BJ (cell line): ENCODE results near the gene PRG2. TPM values are rescaled to one million over a fixed set of nuclear protein-coding genes. Genes with fewer than 3 reads are reported as not detected.
"Not testable (repeated sequence)": the region's sequence is repeated elsewhere in the genome, so short reads cannot be mapped to it uniquely, and the experiment has no call there.

Experiments used
- CTCF ChIA-PET: fragments of 350-600 bp; formaldehyde crosslinking; extraction: SDS; loops from one replicate; lab custom pipeline; 2021; ENCODE audit warnings: antibody characterized with exemption, inconsistent platforms; lab: Yijun Ruan, JAX
- POLR2A ChIA-PET: fragments of 300-600 bp; sonication (Branson Sonifier 250); formaldehyde crosslinking; extraction: SDS; loops from one replicate; lab custom pipeline; 2021; ENCODE audit warnings: antibody characterized with exemption; lab: Charles Lee
- DNase-seq: peaks from one replicate; pipeline ENCODE4 v3.0.0-alpha.2; 2011; ENCODE audit warnings: low read depth
- H3K27me3 ChIP-seq: 2 replicates; pipeline ENCODE4 v1.6.0; 2011; ENCODE audit warnings: low read length; ENCODE audit not compliant: control insufficient read depth, insufficient read depth
- H3K36me3 ChIP-seq: 2 replicates; pipeline ENCODE4 v1.5.1; 2011; ENCODE audit warnings: low read length; ENCODE audit not compliant: control insufficient read depth, insufficient read depth
- H3K4me3 ChIP-seq: 2 replicates; pipeline ENCODE4 v1.5.1; 2011; ENCODE audit warnings: low read depth, mild to moderate bottlenecking, control low read depth, low read length
- CTCF ChIP-seq: IDR thresholded peaks from 2 replicates; pipeline ENCODE4 v1.5.1; 2011; ENCODE audit warnings: low read depth, mild to moderate bottlenecking, control low read depth, inconsistent platforms, low read length, moderate library complexity; ENCODE audit not compliant: insufficient read depth
- polyA plus RNA-seq: library from polyadenylated mRNA; depleted of rRNA; stranded (reverse); fragments of >200 nt; gene quantifications from 2 replicates; pipeline ENCODE4 v1.2.3, GENCODE V29; 2011; rRNA removed

PRG2 gene
- polyA plus RNA-seq, 1 experiment = not detected

- ChIA-PET POLR2A (no interaction called here), CTCF (interaction anchor here (1.2 to 2.3 kb wide), 2 partner anchors 11 to 120 kb away, joined by 3 to 8 read pairs; no protein-coding TSS in a partner anchor)
- DNase-seq = no peak
- TF ChIP-seq CTCF = no peak
- no peak within 1 kb of the TSS for H3K4me3 ChIP-seq
- no peaks in the 10 kb centered on the region for H3K36me3 ChIP-seq
- no peaks in the 10 kb centered on the region; the same call in 1 of the 2 replicates for H3K27me3 ChIP-seq
Measured at GRCh38 chr11:57338142-57338541, 52.3 kb downstream of the PRG2 start, which contains the start of gene P2RX3. Gene P2RX3 (plus strand): TSS chr11:57338352. CDS start chr11:57338551, 199 bp downstream.

GRCh38 chr11:57336856-57337255 is 53.6 kb downstream of the PRG2 start:
- POLR2A ChIA-PET, H3K36me3 ChIP-seq, H3K4me3 ChIP-seq, DNase-seq, H3K27me3 ChIP-seq: not testable (repeated sequence)
- CTCF ChIA-PET = interaction anchor here (1.3 kb wide), 1 partner anchor 9 kb away, joined by 7 read pairs; no protein-coding TSS in a partner anchor

Other genes starting within 250 kb of the PRG2 start
- not detected in 2 replicates for gene LRRC55, start 208.7 kb downstream of the PRG2 start, polyA plus RNA-seq
- not detected in 2 replicates for gene APLNR, start 153.4 kb downstream of the PRG2 start, polyA plus RNA-seq
- gene TNKS1BP1, start 65.7 kb downstream of the PRG2 start, polyA plus RNA-seq = 51.1 and 73.7 TPM in 2 replicates
- 100 and 102 TPM in 2 replicates for gene SSRP1, start 54.8 kb downstream of the PRG2 start, polyA plus RNA-seq
- not detected in 2 replicates for gene P2RX3, start 52.3 kb downstream of the PRG2 start, polyA plus RNA-seq
- gene PRG3, start 9.5 kb downstream of the PRG2 start, polyA plus RNA-seq = not detected in 2 replicates
- gene SLC43A3, start 36.5 kb upstream of the PRG2 start, polyA plus RNA-seq = 16.7 and 26.7 TPM in 2 replicates
- gene RTN4RL2, start 69.9 kb upstream of the PRG2 start, polyA plus RNA-seq = 0.10 and 0.43 TPM in 2 replicates
- 11.8 and 23.4 TPM in 2 replicates for gene SLC43A1, start 125.1 kb upstream of the PRG2 start, polyA plus RNA-seq
- gene TIMM10, start 140.1 kb upstream of the PRG2 start, polyA plus RNA-seq = 90.5 and 91.7 TPM in 2 replicates
- gene SMTNL1, start 146.9 kb upstream of the PRG2 start, polyA plus RNA-seq = not detected in 2 replicates
- 57.3 and 67.0 TPM in 2 replicates for gene UBE2L6, start 177.0 kb upstream of the PRG2 start, polyA plus RNA-seq
- 92.4 and 119 TPM in 2 replicates for gene SERPING1, start 207.0 kb upstream of the PRG2 start, polyA plus RNA-seq